K562 (cell line): Measurements from ENCODE around the gene APOBEC3A. TPM values are rescaled to one million over a fixed set of nuclear protein-coding genes. Genes with fewer than 3 reads are reported as not detected.

ENCODE experiments used
- ATAC-seq: fragments of 200-7000 bp; cut with Tn5 transposase; 3 replicates; pipeline ENCODE4 v1.9.1; 2020; ENCODE audit warnings: moderate library complexity
- BruUV-seq: library from RNA; stranded (reverse); fragments of 400-500 nt; replicated peaks from 2 replicates; lab custom pipeline; 2021; lab: Mats Ljungman, UMichigan
- CTCF ChIA-PET: fragments of 300-600 bp; formaldehyde crosslinking; extraction: SDS; loops from one replicate; lab custom pipeline; 2021; ENCODE audit warnings: low intra/inter-chr PET ratio; lab: Yijun Ruan, JAX
- POLR2A ChIA-PET: fragments of 300-600, 350-650 bp; sonication (Branson Sonifier 250); formaldehyde crosslinking; extraction: SDS; loops from one replicate; lab custom pipeline; 2021; ENCODE audit warnings: antibody characterized with exemption, inconsistent platforms; lab: Yijun Ruan, JAX
- DNase-seq, 4 experiments: peaks; one replicate each; pipeline versions ENCODE4 v3.0.0 to v3.0.0-alpha.2; 2011 to 2018; ENCODE audit warnings: low spot score in 3 of 4, mixed read lengths in 3 of 4; ENCODE audit errors: extremely low read depth in 1 of 4
- FAIRE-seq: peaks from 2 replicates; lab custom pipeline; 2011; peaks lifted over from hg19 to GRCh38; lab: Jason Lieb, UNC
- H2AFZ ChIP-seq: 2 replicates; pipeline ENCODE4 v1.6.0; 2011; ENCODE audit warnings: low read depth, low read length, control low read depth, inconsistent platforms
- H3K27ac ChIP-seq: fragments of 200-600 bp; 3 replicates; pipeline ENCODE4 v1.8.0; 2011; ENCODE audit warnings: low read depth, mild to moderate bottlenecking, control low read depth, inconsistent platforms, low read length, moderate library complexity, mixed read lengths; ENCODE audit errors: extremely low read depth
- H3K27me3 ChIP-seq, 2 experiments: fragments of 300-600 bp in 1 of 2; 2 replicates in 1 of 2; 3 replicates in 1 of 2; pipeline versions ENCODE4 v1.6.0 to v1.8.0; 2011; ENCODE audit warnings: inconsistent platforms in 2 of 2, low read length in 2 of 2, mild to moderate bottlenecking in 1 of 2, mixed read lengths in 1 of 2, moderate library complexity in 1 of 2; ENCODE audit not compliant: control insufficient read depth in 2 of 2, insufficient read depth in 2 of 2
- H3K36me3 ChIP-seq: fragments of 300-600 bp; 3 replicates; pipeline ENCODE4 v1.8.0; 2011; ENCODE audit warnings: mild to moderate bottlenecking, low read length, inconsistent platforms; ENCODE audit not compliant: control insufficient read depth, insufficient read depth
- H3K4me1 ChIP-seq, 2 experiments: fragments of 200-600 bp in 1 of 2; replicated peaks in 1 of 2; 2 replicates in 1 of 2; 3 replicates in 1 of 2; pipeline versions ENCODE4 v1.5.1 to v1.8.0; 2011; ENCODE audit warnings: inconsistent platforms in 2 of 2, low read length in 2 of 2, mild to moderate bottlenecking in 1 of 2, mixed read lengths in 1 of 2, moderate library complexity in 1 of 2; ENCODE audit not compliant: control insufficient read depth in 2 of 2, insufficient read depth in 2 of 2
- H3K4me2 ChIP-seq: 2 replicates; pipeline ENCODE4 v1.6.1; 2011; ENCODE audit warnings: low read length, control low read depth, inconsistent platforms, mixed read lengths; ENCODE audit not compliant: insufficient read depth
- H3K4me3 ChIP-seq: fragments of 200-600 bp; sonication (generic), shearing (Covaris generic); 2 replicates; pipeline ENCODE4 v1.5.1; 2016; ENCODE audit warnings: control low read depth, inconsistent platforms
- H3K79me2 ChIP-seq: fragments of 200-600 bp; 3 replicates; pipeline ENCODE4 v1.8.0; 2011; ENCODE audit warnings: low read length, inconsistent platforms; ENCODE audit not compliant: control insufficient read depth, insufficient read depth
- H3K9ac ChIP-seq, 2 experiments: 2 replicates each; pipeline versions ENCODE4 v1.6.0 to v1.6.1; 2011; ENCODE audit warnings: low read depth in 2 of 2, low read length in 2 of 2, control low read depth in 1 of 2, inconsistent platforms in 1 of 2, mild to moderate bottlenecking in 1 of 2, mixed read lengths in 1 of 2; ENCODE audit not compliant: insufficient read depth in 1 of 2
- H3K9me1 ChIP-seq: one replicate; pipeline ENCODE4 v1.6.0; 2011; ENCODE audit warnings: inconsistent platforms, mild to moderate bottlenecking, low read length, moderate library complexity; ENCODE audit not compliant: control insufficient read depth, insufficient read depth
- H3K9me3 ChIP-seq: replicated peaks from 2 replicates; pipeline ENCODE4 v1.5.1; 2011; ENCODE audit warnings: low read depth, low read length, inconsistent platforms; ENCODE audit not compliant: control insufficient read depth, insufficient read depth
- H4K20me1 ChIP-seq: replicated peaks from 2 replicates; pipeline ENCODE4 v1.6.1; 2011; ENCODE audit warnings: low read length, inconsistent platforms, mixed read lengths; ENCODE audit not compliant: control insufficient read depth, insufficient read depth
- ATF6 ChIP-seq: sonication (generic); formaldehyde crosslinking; IDR thresholded peaks from 2 replicates; pipeline ENCODE4 v1.4.0; 2020; ENCODE audit warnings: mild to moderate bottlenecking, missing genetic modification reagents
- CREB3 ChIP-seq: fragments of 450-650 bp; conservative IDR thresholded peaks from 2 replicates; pipeline ENCODE4 v1.6.1; 2016; ENCODE audit warnings: missing genetic modification characterization, low read depth, mild to moderate bottlenecking, missing compliant biosample characterization, moderate library complexity
- FOXA1 ChIP-seq: fragments of 450-650 bp; IDR thresholded peaks from 2 replicates; pipeline ENCODE4 v1.6.1; 2016; ENCODE audit warnings: mild to moderate bottlenecking, borderline replicate concordance
- KLF6 ChIP-seq: fragments of 250-450 bp; sonication (Bioruptor Pico); IDR thresholded peaks from 2 replicates; pipeline ENCODE4 v1.4.0; 2020; ENCODE audit warnings: mild to moderate bottlenecking, moderate library complexity, borderline replicate concordance
- RFX5 ChIP-seq: IDR thresholded peaks from 2 replicates; pipeline ENCODE4 v1.6.1; 2011; ENCODE audit warnings: low read depth, mild to moderate bottlenecking, improper control_type of control experiment, low read length
- SMAD2 ChIP-seq: fragments of 150-350 bp; IDR thresholded peaks from 2 replicates; pipeline ENCODE4 v1.6.1; 2014; ENCODE audit warnings: low read depth, mild to moderate bottlenecking, low read length
- SNAPC5 ChIP-seq: fragments of 250-450 bp; sonication (Bioruptor Pico); IDR thresholded peaks from 2 replicates; pipeline ENCODE4 v1.8.0; 2021; ENCODE audit warnings: moderate library complexity, mild to moderate bottlenecking, inconsistent platforms
- ZNF124 ChIP-seq: sonication (generic); formaldehyde crosslinking; IDR thresholded peaks from 2 replicates; pipeline ENCODE4 v1.8.1; 2022; ENCODE audit warnings: missing genetic modification reagents
- ZNF23 ChIP-seq: fragments of 250-450 bp; sonication (Bioruptor Pico); IDR thresholded peaks from 2 replicates; pipeline ENCODE4 v1.4.0; 2020; ENCODE audit warnings: mild to moderate bottlenecking
- ZNF347 ChIP-seq: fragments of 450-650 bp; formaldehyde crosslinking; IDR thresholded peaks from 2 replicates; pipeline ENCODE4 v1.4.0; 2020; ENCODE audit warnings: low read depth, mild to moderate bottlenecking, moderate library complexity
- ZNF398 ChIP-seq: fragments of 250-450 bp; sonication (Bioruptor Pico); IDR thresholded peaks from 2 replicates; pipeline ENCODE4 v1.8.0; 2021; ENCODE audit warnings: moderate library complexity, mild to moderate bottlenecking, inconsistent platforms
- WGBS: fragments of 100-300 bp; shearing (Covaris generic); methylation state at CpG from one replicate; pipeline ENCODE4 v1.1.6; 2016; ENCODE audit warnings: low coverage, mixed read lengths; ENCODE audit not compliant: insufficient coverage; ENCODE audit errors: missing lambda C conversion rate; 5-methylcytosine and 5-hydroxymethylcytosine counted together
- in situ Hi-C: fragments of 300-500 bp; cut with MboI; formaldehyde crosslinking; loops from 4 replicates; pipeline ENCODE4 v1.15.0; 2018; ENCODE audit warnings: inconsistent platforms, mixed read lengths
- intact Hi-C: fragments of 100-400 bp; cut with micrococcal nuclease; formaldehyde crosslinking; loops from 2 replicates; pipeline ENCODE4 v1.14.2; 2022
- polyA plus RNA-seq, 8 experiments: library from polyadenylated mRNA; depleted of rRNA in 4 of 8; stranded (reverse) in 5 of 8; unstranded in 3 of 8; fragments of >200 nt; fragmentation: Nextera tagmentation in 2 of 8; fragmentation: Illumina TruSeq in 1 of 8; extraction: Ambion mirVana in 2 of 8; extraction: Trizol in 1 of 8; gene quantifications; 2 replicates each; pipeline versions ENCODE4 v1.2.1 to v1.2.3, GENCODE V29; 2011 to 2014; ENCODE audit warnings: inconsistent platforms in 1 of 8, missing spikeins in 1 of 8
- total RNA-seq, 7 experiments: library from RNA; depleted of rRNA in 6 of 7; stranded (reverse); fragments of >200 nt in 6 of 7; fragmentation: Illumina TruSeq in 2 of 7; extraction: Trizol in 2 of 7; gene quantifications; 2 replicates each; pipeline versions ENCODE4 v1.2.1 to v1.2.3, GENCODE V29; 2011 to 2021; ENCODE audit warnings: low replicate concordance in 1 of 7

Gene APOBEC3A
- total and polyA plus RNA-seq, 9 of the 15 experiments (the other 6 are each of a cell fraction or from before 2014, with no cell fraction given): 0.04 TPM; not detected in 8

GRCh38 chr22:38974826-38975175 is 17.4 kb downstream of the APOBEC3A start:
- peaks cover 0 to 15% of the 10 kb centered on the region in 2 experiments; a peak in 3 of 5 replicates for H3K27me3 ChIP-seq
- 41% methylated on average over 6 of the region's 7 CpGs for WGBS
- no peak for FAIRE-seq
- no peaks in the 10 kb centered on the region for H3K9me1 ChIP-seq
- H3K4me2 ChIP-seq: no peak overlapping the region
- H3K36me3 ChIP-seq: no peaks in the 10 kb centered on the region
- no peaks in the 10 kb centered on the region for H4K20me1 ChIP-seq
- in situ Hi-C loops: no loop called here
- no peak overlapping the region; the same call in 1 of the 2 replicates for H2AFZ ChIP-seq
- intact Hi-C loops: no loop called here
- H3K9me3 ChIP-seq: no peaks in the 10 kb centered on the region
- H3K27ac ChIP-seq: no peak overlapping the region
- no peak overlapping the region for H3K9ac ChIP-seq
- POLR2A ChIA-PET: interaction anchor here (0.6 to 0.8 kb wide), 2 partner anchors 10 to 92 kb away, joined by 3 to 4 read pairs; no protein-coding TSS in a partner anchor
- ATAC-seq: no peak
- CTCF ChIA-PET: no interaction called here
- no peaks in the 10 kb centered on the region; a peak in 1 of 5 replicates for H3K4me1 ChIP-seq
- no peak overlapping the region for H3K4me3 ChIP-seq
- no TSS peak for BruUV-seq
- DNase-seq: no peak
- no peaks in the 10 kb centered on the region for H3K79me2 ChIP-seq
- TF ChIP-seq SMAD2 (no peak), ZNF347 (CRISPR knock-in tag) (no peak), RFX5 (no peak), ATF6 (CRISPR knock-in tag) (no peak), CREB3 (tag) (no peak), SNAPC5 (no peak), ZNF23 (CRISPR knock-in tag) (no peak), KLF6 (CRISPR knock-in tag) (no peak), ZNF398 (CRISPR knock-in tag) (no peak), FOXA1 (no peak), ZNF124 (CRISPR knock-in tag) (no peak)
